Glutamatergic neuron (in vitro differentiated cells): Measurements from ENCODE around the gene PSMA6. TPM values are rescaled to one million over a fixed set of nuclear protein-coding genes. Genes with fewer than 3 reads are reported as not detected.

Experiments used
- DNase-seq: peaks from one replicate; pipeline ENCODE4 v3.0.0; 2022
- H3K27ac Mint-ChIP-seq: one replicate; pipeline ENCODE4 v1.8.0; 2020; ENCODE audit warnings: mild to moderate bottlenecking, mixed read lengths, inconsistent platforms; ENCODE audit not compliant: unreplicated experiment
- H3K27me3 Mint-ChIP-seq: one replicate; pipeline ENCODE4 v1.8.0; 2020; ENCODE audit warnings: mild to moderate bottlenecking, moderate library complexity, mixed read lengths, inconsistent platforms; ENCODE audit not compliant: unreplicated experiment
- H3K36me3 Mint-ChIP-seq: one replicate; pipeline ENCODE4 v1.8.0; 2020; ENCODE audit warnings: mild to moderate bottlenecking, mixed read lengths, inconsistent platforms; ENCODE audit not compliant: unreplicated experiment
- H3K4me1 Mint-ChIP-seq: one replicate; pipeline ENCODE4 v1.8.0; 2020; ENCODE audit warnings: mild to moderate bottlenecking, low read depth, mixed read lengths, inconsistent platforms; ENCODE audit not compliant: unreplicated experiment
- H3K4me3 Mint-ChIP-seq: one replicate; pipeline ENCODE4 v1.8.0; 2020; ENCODE audit warnings: mild to moderate bottlenecking, mixed read lengths, inconsistent platforms; ENCODE audit not compliant: unreplicated experiment
- H3K9me3 Mint-ChIP-seq: one replicate; pipeline ENCODE4 v1.8.0; 2020; ENCODE audit warnings: mild to moderate bottlenecking, moderate library complexity, mixed read lengths, inconsistent platforms; ENCODE audit not compliant: unreplicated experiment
- CTCF ChIP-seq: fragments of 200-600 bp; sonication (generic); IDR thresholded peaks from one replicate; pipeline ENCODE4 v1.5.0; 2021; ENCODE audit not compliant: partially characterized antibody, unreplicated experiment
- total RNA-seq: library from RNA; stranded (reverse); fragmentation: NEBNext Ultra II Directional; extraction: Animal tissue kit (Norgen Biotek cat#: 25700); gene quantifications from one replicate; pipeline ENCODE4 v1.2.1, GENCODE V29; 2021; ENCODE audit not compliant: unreplicated experiment

PSMA6 gene
- total RNA-seq, 1 donor from 2014 or later = 148 TPM

GRCh38 chr14:35317820-35318219 lies 25.6 kb downstream of the PSMA6 start:
- Mint-ChIP-seq H3K27me3 (no peaks in the 10 kb centered on the region), H3K9me3 (no peaks in the 10 kb centered on the region), H3K27ac (no peak overlapping the region), H3K4me1 (no peaks in the 10 kb centered on the region), H3K36me3 (peaks cover 4% of the 10 kb centered on the region), H3K4me3 (no peak overlapping the region)
- no peak for TF ChIP-seq CTCF
- no peak for DNase-seq

- Mint-ChIP-seq H3K36me3 (peaks cover 4% of the 10 kb centered on the region), H3K4me1 (no peaks in the 10 kb centered on the region)
Measured at GRCh38 chr14:35319509-35319908, 27.3 kb downstream of the PSMA6 start.

GRCh38 chr14:35320472-35320871 lies 28.3 kb downstream of the PSMA6 start:
- no peak for TF ChIP-seq CTCF
- DNase-seq = no peak
- no peaks in the 10 kb centered on the region for H3K4me1 Mint-ChIP-seq
- no peaks in the 10 kb centered on the region for H3K36me3 Mint-ChIP-seq
- no peak overlapping the region for H3K27ac Mint-ChIP-seq
- H3K9me3 Mint-ChIP-seq = no peaks in the 10 kb centered on the region
- H3K27me3 Mint-ChIP-seq = peaks cover 1% of the 10 kb centered on the region
- H3K4me3 Mint-ChIP-seq = no peak overlapping the region

More at GRCh38 chr14:35319509-35319908, 27.3 kb downstream of the PSMA6 start:
- Mint-ChIP-seq H3K27ac (no peak overlapping the region), H3K4me3 (no peak overlapping the region), H3K27me3 (peaks cover 1% of the 10 kb centered on the region), H3K9me3 (no peaks in the 10 kb centered on the region)
- no peak for TF ChIP-seq CTCF
- no peak for DNase-seq

- H3K27me3 Mint-ChIP-seq = peaks cover 3% of the 10 kb centered on the region
- H3K27ac Mint-ChIP-seq = no peak overlapping the region
- no peaks in the 10 kb centered on the region for H3K9me3 Mint-ChIP-seq
- no peak for TF ChIP-seq CTCF
- DNase-seq = no peak
- no peak overlapping the region for H3K4me3 Mint-ChIP-seq
- H3K36me3 Mint-ChIP-seq = no peaks in the 10 kb centered on the region
- H3K4me1 Mint-ChIP-seq = no peaks in the 10 kb centered on the region
Measured at GRCh38 chr14:35326375-35326774, 34.2 kb downstream of the PSMA6 start.

GRCh38 chr14:35331605-35332516 lies 39.7 kb downstream of the PSMA6 start:
- Mint-ChIP-seq H3K27ac (no peak overlapping the region), H3K4me1 (peaks cover 8% of the 10 kb centered on the region), H3K4me3 (no peak overlapping the region), H3K36me3 (no peaks in the 10 kb centered on the region), H3K9me3 (peaks cover 2% of the 10 kb centered on the region), H3K27me3 (peaks cover 2% of the 10 kb centered on the region)
- TF ChIP-seq CTCF = no peak
- DNase-seq = no peak
